ELF-1 (cell line): ENCODE measurements around the gene CIDEB.
"Not testable (repeated sequence)": the region's sequence is repeated elsewhere in the genome, so short reads cannot be mapped to it uniquely, and the experiment has no call there.

Experiments used
- DNase-seq: peaks from one replicate; pipeline ENCODE4 v3.0.0-alpha.2; 2016; ENCODE audit warnings: low read depth, low spot score

Gene CIDEB

GRCh38 chr14:24332268-24332993 lies 24.7 kb upstream of the CIDEB start:
- DNase-seq = peak; percentile 82

- no peak for DNase-seq
Measured at GRCh38 chr14:24331731-24332267, 24.0 kb upstream of the CIDEB start.

- DNase-seq = no peak
Measured at GRCh38 chr14:24330973-24331674, 23.3 kb upstream of the CIDEB start.

GRCh38 chr14:24329736-24330135 lies 22.0 kb upstream of the CIDEB start:
- DNase-seq = no peak

- no peak for DNase-seq
Measured at GRCh38 chr14:24329073-24329663, 21.4 kb upstream of the CIDEB start.

GRCh38 chr14:24327914-24328313 lies 20.1 kb upstream of the CIDEB start:
- not testable (repeated sequence) for DNase-seq

GRCh38 chr14:24327303-24327702 lies 19.5 kb upstream of the CIDEB start:
- no peak for DNase-seq

- DNase-seq = no peak
Measured at GRCh38 chr14:24325963-24326362, 18.2 kb upstream of the CIDEB start.

- no peak for DNase-seq
Measured at GRCh38 chr14:24325041-24325530, 17.3 kb upstream of the CIDEB start.

GRCh38 chr14:24324024-24324423 lies 16.2 kb upstream of the CIDEB start:
- DNase-seq = no peak

GRCh38 chr14:24323341-24323740 lies 15.6 kb upstream of the CIDEB start:
- no peak for DNase-seq

- DNase-seq = no peak
Measured at GRCh38 chr14:24322672-24323071, 14.9 kb upstream of the CIDEB start.

- peak; percentile 60 for DNase-seq
Measured at GRCh38 chr14:24321212-24321975, 13.6 kb upstream of the CIDEB start.

- DNase-seq = peak; percentile 16
Measured at GRCh38 chr14:24317141-24317928, 9.6 kb upstream of the CIDEB start.

- no peak for DNase-seq
Measured at GRCh38 chr14:24316597-24316950, 8.8 kb upstream of the CIDEB start.

GRCh38 chr14:24315807-24316596 lies 8.2 kb upstream of the CIDEB start:
- peak; percentile 46 for DNase-seq

- no peak for DNase-seq
Measured at GRCh38 chr14:24315243-24315806, 7.5 kb upstream of the CIDEB start.

GRCh38 chr14:24314377-24315193 lies 6.8 kb upstream of the CIDEB start:
- no peak for DNase-seq

GRCh38 chr14:24313913-24314312 lies 6.1 kb upstream of the CIDEB start:
- DNase-seq = no peak
